HG02981 (cell line): Measurements from ENCODE around the gene NFIA.

Experiments used
- ATAC-seq: cut with Tn5 transposase; IDR thresholded peaks from one replicate; pipeline ENCODE4 v1.9.1; 2021; ENCODE audit warnings: mild to moderate bottlenecking, moderate library complexity; ENCODE audit not compliant: unreplicated experiment

The NFIA gene

DNA sequence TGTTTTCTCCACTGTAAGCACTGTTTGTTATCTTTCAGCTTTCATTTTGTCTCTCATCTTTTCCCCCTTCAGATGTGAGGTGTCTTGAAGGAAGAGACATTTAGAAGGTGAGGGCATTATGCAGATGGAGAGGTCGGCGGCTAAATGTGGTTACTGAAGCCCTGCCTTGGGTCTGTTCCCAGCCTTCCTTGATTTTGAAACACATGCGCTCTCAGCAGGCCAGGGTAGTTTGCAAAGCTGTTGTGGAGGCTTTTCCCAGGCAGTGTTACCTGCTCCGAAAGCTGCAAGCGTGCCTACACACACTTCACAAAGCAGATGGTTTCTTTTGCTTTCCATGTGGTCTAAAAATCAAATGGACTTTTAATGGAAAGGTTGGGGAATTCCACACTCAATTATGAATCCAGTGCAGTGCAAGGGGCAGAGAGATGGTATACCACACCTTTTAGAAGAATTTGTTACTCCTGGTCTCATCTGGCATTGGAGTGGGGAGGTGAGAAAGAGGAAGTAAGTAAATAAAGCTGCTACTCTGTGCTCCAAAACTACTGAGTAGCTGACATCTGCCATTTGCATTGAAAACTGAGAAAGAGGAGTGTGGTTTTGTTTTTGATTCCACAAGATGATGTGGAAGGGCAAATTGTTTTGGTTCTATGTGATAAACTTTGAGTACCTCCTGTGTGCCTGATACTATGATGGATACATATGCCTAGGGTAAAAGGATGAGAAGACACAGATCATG lies 91.9 kb downstream of the NFIA start:
- no peak for ATAC-seq

- no peak for ATAC-seq
Observed at GRCh38 chr1:61175976-61176375, 93.6 kb downstream of the NFIA start.

DNA sequence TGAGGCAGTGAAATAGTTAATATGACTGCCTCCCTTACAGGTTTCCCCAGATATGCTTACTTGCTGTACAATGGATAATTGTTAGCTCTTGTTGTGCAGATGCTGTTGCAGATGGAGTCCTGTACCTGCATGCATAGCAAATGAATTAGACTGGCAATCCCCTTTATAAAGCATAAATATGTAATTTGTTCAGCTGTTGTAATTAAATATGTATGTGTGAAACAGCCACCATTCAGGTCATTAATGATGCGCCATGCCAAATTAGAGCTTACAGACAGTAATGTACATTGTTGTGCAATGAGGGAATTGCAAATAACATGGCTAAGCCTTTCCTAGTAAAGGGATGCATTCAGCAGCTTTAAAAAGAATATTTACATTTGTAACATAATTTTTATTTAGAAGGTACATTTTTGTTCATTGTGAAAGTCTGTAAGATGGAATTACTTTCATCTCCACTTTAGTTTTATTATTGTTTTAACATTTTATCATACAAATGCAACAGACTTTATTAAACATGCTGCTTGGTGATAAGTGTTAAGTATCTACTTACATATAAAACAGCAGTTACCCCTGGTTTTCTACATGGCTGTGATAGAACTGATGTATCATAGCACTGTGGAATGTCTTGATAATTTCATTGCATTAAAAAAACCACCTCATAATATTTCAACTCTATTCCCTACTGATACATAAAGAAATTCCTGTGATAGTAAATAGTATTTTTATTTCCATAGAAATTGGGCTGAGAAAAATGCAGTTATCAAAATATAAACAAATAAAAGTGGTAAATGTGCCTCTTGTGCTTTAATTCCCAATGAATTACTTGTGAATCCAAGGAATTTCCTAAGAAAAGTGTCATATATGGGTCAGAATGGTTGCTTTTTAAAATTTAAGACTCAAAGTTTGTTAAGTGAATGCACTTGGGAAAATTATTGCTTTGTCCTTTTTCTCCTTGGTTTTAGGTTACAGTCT lies 99.0 kb downstream of the NFIA start:
- ATAC-seq, result no peak

DNA sequence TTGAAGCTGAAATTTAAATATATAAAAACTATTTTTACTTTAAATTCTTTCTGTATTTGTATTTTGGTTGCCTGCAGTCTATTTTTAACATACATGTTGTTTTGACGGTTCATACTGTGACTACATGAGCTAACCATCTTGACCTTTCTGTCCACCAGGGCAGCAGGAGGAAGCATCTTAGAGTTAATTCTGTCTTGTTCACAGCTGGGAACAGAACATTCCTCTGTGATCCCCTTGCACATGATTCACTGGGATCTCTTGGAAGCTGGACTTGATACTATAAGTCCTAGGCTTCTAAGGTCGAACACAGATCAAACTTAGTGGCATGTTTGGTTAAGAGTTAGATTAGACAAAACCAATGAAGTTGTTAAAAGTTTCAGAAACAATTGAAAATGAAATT lies 99.7 kb downstream of the NFIA start:
- ATAC-seq, result no peak

DNA sequence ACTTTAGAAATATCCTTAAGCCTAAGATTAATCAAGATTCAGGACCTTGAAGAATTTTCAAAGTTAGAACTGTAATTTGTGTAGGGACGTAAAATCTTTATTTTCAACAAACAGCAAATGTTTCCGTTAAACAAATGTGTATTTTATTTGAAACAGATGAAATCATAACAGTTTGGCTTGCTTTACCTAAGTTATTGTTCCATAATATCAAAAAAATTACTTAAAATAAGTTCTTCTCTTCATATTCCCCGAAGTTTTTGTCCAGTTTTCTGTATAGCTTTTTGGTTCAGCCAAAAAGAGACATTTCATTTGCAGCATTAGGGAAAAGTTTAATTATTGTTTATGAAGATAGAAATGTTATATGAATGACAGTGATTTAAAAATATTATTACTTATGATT lies 100.1 kb downstream of the NFIA start:
- ATAC-seq, result no peak

DNA sequence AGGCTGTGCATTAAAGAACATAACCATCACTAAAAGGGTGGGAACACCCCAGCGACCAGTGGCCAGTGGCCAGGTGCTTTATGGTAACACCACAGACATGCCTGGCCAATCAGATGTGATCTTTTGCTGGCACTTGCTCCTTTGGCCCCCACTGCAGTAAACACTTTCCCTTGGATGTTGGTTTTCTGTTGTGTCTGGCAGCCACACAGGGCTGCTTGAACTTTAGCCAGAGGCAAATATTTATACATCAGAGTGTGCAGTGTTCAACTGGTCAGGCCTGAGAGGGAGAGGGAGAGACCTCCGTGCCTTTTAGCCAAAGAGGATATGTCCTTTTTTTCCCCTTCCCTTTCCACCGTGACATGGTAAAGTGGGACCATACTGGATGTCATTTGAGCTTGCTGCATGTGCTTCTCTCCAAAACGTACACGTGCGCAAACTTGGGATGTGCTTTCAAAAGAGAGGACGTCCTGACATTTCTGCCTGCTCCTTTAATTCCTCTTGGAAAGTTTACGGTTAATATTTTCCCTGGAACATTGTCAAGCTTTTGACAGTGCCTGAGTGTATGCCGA lies 101.2 kb downstream of the NFIA start:
- no peak for ATAC-seq

GRCh38 chr1:61184040-61184713 lies 101.8 kb downstream of the NFIA start:
- no peak for ATAC-seq

DNA sequence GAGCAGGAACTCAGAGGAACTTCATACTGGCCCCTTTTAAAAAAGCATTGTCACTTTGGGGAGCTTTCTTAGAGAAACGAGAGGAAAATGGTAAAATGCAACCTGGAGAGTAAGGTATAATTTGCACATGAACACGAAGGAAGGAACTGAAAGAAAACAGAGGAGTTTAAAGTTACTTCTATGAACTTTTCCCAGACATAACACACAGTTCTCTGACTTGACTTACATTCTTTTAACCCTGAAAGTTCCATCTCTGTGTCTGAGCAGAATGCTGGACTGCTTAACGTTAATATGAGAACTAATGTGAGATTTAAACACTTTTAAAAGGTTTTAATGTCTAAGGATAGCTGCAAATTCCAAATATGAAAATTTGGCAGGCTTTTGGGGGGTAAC lies 102.3 kb downstream of the NFIA start:
- no peak for ATAC-seq

- ATAC-seq, result no peak
Observed at GRCh38 chr1:61186753-61187152, 104.4 kb downstream of the NFIA start.

DNA sequence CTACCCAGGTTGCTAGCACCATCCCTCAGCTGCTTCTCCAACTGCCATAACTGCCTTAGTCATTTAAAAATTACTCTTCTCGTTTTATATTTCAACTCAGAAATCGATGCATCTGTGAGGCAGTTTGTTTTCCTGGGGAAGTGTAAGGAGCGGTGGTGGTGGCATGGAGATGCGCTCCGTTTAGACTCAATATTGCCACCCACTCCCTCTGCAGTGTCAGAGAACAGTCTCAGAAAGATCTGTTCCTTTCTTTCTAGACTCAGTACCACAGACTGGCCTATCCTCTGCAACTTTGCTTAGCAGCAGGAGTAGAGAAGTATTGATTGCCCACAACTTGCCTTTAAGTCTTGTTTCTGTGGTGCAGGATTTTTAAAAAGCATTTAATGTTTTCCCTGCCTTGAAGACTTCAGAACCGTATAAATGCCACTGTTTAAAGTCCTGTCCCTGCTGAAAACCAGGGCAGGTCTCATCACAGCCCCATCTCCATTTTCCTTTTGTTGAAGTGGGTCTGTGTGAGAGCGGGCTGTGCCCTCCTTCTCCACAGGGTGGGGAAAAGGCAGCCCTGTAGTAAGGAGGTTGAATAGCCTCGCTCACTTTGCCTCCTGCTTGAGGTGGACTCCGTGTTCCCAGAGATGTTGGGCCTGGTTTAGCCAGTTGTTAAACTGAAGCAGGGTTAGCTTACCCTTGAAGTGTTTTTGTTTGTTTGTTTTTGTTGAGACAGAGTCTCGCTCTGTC lies 105.2 kb downstream of the NFIA start:
- ATAC-seq, result no peak

DNA sequence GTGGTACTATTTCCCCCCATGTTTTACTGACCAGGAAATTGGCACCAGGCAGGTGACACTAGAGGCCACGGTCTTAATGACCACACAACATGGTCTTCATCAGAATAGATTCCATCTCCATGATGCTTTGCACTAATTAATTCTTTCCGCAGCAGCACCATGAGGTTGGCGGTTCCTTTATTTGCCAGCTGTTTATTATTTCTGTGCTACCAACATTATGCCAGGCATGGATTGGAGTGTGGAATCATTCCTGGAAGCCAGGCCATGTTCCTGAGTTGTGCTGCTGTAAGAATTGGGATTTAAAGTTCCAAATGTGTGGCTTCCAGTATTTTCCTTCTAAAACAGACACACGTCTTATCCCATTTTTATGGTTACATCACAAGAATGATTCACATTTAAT lies 107.8 kb downstream of the NFIA start:
- no peak for ATAC-seq

GRCh38 chr1:61190618-61191432 lies 108.5 kb downstream of the NFIA start:
- no peak for ATAC-seq

- no peak for ATAC-seq
Observed at GRCh38 chr1:61191433-61191720, 109.0 kb downstream of the NFIA start.

DNA sequence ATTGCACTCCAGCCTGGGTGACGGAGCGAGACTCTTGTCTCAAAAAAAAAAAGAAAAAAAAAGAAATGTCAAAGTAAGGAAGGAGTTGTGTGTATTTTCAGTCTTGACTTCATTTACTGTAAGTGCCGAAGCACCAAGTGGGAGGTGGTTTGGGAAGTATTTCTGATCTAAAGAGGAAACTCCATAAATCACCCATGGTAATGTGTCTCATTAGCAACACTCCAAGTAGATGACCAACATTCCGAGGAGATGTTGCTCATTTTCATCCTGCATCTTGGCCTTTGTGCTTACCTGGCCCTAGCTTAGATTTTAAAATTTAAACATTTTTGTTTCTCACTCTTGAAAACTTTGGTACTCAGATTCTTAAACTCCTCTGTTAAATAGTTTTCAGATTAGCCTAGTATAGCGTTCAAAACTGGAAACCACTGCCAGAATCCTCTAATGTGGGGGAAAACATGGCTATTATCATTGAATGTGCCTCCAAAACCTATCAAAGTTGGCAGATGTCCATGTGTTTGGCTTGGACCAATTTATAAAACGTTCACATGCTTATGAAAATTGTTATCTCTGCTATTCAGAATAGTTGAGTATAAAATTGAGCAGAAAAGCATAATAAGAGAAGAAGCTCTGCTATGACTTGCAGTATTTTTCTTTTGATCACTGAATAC lies 110.4 kb downstream of the NFIA start:
- ATAC-seq, result no peak

DNA sequence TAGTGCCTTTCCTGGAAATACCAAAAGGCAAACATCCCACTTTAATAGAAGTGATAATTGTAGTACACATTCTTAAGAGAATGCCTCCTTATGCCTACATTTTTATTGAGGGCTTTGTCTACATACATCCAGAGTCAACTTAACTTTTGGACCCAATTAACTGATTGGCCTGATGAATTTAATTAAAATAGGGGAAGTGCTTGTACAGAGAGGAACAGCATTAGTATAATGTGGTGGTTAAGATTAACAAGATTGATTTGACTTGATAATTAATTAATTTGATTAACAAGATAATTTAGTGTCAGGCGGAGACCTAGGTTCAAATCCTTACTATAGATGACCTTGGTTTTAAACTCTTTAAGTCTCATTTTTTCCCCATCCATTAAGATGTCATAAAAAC lies 111.4 kb downstream of the NFIA start:
- ATAC-seq, result no peak

- no peak for ATAC-seq
Observed at GRCh38 chr1:61198554-61198953, 116.2 kb downstream of the NFIA start.

DNA sequence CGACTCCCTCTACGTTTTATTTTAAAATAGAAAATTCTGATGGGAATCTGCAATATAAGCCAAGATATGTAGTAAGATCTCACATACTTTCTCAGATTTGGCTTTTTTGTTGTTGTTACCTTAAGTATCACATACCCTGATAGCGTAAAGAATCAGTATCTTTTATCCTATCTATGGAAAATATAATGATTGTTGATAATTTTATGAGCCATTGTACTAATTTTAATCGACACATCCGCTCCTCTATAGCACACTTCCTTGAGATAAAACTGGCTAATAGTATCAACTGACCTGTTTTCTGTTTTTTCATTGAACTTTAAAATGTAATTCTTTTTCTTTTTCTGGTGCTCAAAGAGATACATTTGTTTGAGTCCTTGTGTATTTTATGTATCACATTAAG lies 118.7 kb downstream of the NFIA start:
- no peak for ATAC-seq

GRCh38 chr1:61202854-61203598 lies 120.7 kb downstream of the NFIA start:
- ATAC-seq, result no peak

- ATAC-seq, result no peak
Observed at GRCh38 chr1:61204528-61204927, 122.2 kb downstream of the NFIA start.
